ENCODE data around the gene LYSMD2. TPM values are rescaled to one million over a fixed set of nuclear protein-coding genes. Genes with fewer than 3 reads are reported as not detected.

Gene LYSMD2
- total and polyA plus RNA-seq, 7 donors: 4.3 to 16.8 (median 7.2) TPM

- peak overlapping the region; percentile 82 for H3K4me3 ChIP-seq
- WGBS, 3 donors: 4 to 9% (median 8%) methylated on average over 31 to 71 of the region's 71 CpGs
- H3K27ac ChIP-seq: peak overlapping the region; percentile 53
- no peaks in the 10 kb centered on the region for H3K9me3 ChIP-seq
- ATAC-seq (peak; percentile 42 to 69 (median 58)), DNase-seq (peak; percentile 29 to 56)
- TF ChIP-seq, protein P1, sequence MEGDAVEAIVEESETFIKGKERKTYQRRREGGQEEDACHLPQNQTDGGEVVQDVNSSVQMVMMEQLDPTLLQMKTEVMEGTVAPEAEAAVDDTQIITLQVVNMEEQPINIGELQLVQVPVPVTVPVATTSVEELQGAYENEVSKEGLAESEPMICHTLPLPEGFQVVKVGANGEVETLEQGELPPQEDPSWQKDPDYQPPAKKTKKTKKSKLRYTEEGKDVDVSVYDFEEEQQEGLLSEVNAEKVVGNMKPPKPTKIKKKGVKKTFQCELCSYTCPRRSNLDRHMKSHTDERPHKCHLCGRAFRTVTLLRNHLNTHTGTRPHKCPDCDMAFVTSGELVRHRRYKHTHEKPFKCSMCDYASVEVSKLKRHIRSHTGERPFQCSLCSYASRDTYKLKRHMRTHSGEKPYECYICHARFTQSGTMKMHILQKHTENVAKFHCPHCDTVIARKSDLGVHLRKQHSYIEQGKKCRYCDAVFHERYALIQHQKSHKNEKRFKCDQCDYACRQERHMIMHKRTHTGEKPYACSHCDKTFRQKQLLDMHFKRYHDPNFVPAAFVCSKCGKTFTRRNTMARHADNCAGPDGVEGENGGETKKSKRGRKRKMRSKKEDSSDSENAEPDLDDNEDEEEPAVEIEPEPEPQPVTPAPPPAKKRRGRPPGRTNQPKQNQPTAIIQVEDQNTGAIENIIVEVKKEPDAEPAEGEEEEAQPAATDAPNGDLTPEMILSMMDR (IDR thresholded peaks at IDR 0.05): no peak
- no peaks in the 10 kb centered on the region for H3K36me3 ChIP-seq (ENCODE audit: insufficient read depth in 1 of 2, low read depth in 1 of 2)
- H3K27me3 ChIP-seq (ENCODE audit: insufficient read depth in 3 of 3, low read length in 2 of 3): no peaks in the 10 kb centered on the region
- intact Hi-C loops (cut with DNase I): no loop called here
- peaks cover 12% of the 10 kb centered on the region for H3K4me1 ChIP-seq
Observed at GRCh38 chr15:51751697-51752683, 14.5 kb upstream of the LYSMD2 start.

- peak within 1 kb of the TSS; percentile 82 for H3K4me3 ChIP-seq
- ATAC-seq (peak; percentile 82 to 99 (median 90)), DNase-seq (peak; percentile 44 to 72)
- intact Hi-C loops (cut with DNase I): no loop called here
- peaks cover 12% of the 10 kb centered on the region for H3K4me1 ChIP-seq
- TF ChIP-seq, protein P1 (IDR thresholded peaks at IDR 0.05): no peak
- no peaks in the 10 kb centered on the region for H3K9me3 ChIP-seq
- H3K27ac ChIP-seq: peak within 1 kb of the TSS; percentile 53
- no peaks in the 10 kb centered on the region for H3K36me3 ChIP-seq (ENCODE audit: insufficient read depth in 1 of 2, low read depth in 1 of 2)
- H3K27me3 ChIP-seq (ENCODE audit: insufficient read depth in 3 of 3, low read length in 2 of 3): no peaks in the 10 kb centered on the region
- 7 to 10% (median 9%) methylated on average over 40 to 65 of the region's 65 CpGs for WGBS, 3 donors
Observed at GRCh38 chr15:51750792-51751696, 13.6 kb upstream of the LYSMD2 start, which contains the start of gene TMOD2. TMOD2 (plus strand) TSS chr15:51751597; CDS start chr15:51766442, 14,845 bp downstream.

DNA sequence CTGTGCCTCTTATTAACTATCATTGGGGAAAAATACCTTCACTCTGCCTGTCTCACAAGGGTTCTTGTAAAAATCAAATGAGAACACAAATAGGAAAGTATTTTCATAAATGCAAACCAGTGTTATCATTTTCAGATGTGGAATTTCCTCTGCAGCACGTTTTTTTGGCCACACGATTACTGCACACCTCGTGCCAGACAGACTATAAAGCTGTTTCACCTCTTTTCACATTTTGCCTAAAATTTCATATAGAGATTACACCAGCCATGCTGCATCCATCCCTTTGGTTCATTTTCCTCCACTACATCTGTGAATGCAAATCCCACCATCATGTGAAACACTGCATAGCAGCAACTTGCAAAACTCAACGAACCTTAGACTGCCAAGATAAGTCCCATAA is 12.7 kb upstream of the LYSMD2 start:
- Histone ChIP-seq H3K27me3 (ENCODE audit: insufficient read depth in 3 of 3, low read length in 2 of 3) (no peaks in the 10 kb centered on the region), H3K27ac (no peak overlapping the region), H3K9me3 (no peaks in the 10 kb centered on the region), H3K36me3 (ENCODE audit: insufficient read depth in 1 of 2, low read depth in 1 of 2) (no peaks in the 10 kb centered on the region), H3K4me1 (peaks cover 12% of the 10 kb centered on the region), H3K4me3 (no peak overlapping the region)
- DNase-seq (no peak), ATAC-seq (no peak)
- intact Hi-C loops (cut with DNase I): no loop called here
- TF ChIP-seq, protein P1 (IDR thresholded peaks at IDR 0.05): no peak
- whole genome bisulfite sequencing, 3 donors: 71 to 79% (median 75%) methylated on average over 4 of the region's 4 CpGs

- whole genome bisulfite sequencing, 3 donors: 68 to 77% (median 73%) methylated on average over 5 of the region's 5 CpGs
- peaks cover 12% of the 10 kb centered on the region for H3K4me1 ChIP-seq
- TF ChIP-seq, protein P1 (IDR thresholded peaks at IDR 0.05): no peak
- H3K27ac ChIP-seq: no peak overlapping the region
- no peaks in the 10 kb centered on the region for H3K27me3 ChIP-seq (ENCODE audit: insufficient read depth in 3 of 3, low read length in 2 of 3)
- DNase-seq (no peak), ATAC-seq (no peak)
- no peaks in the 10 kb centered on the region for H3K36me3 ChIP-seq (ENCODE audit: insufficient read depth in 1 of 2, low read depth in 1 of 2)
- intact Hi-C loops (cut with DNase I): no loop called here
- H3K4me3 ChIP-seq: no peak overlapping the region
- H3K9me3 ChIP-seq: no peaks in the 10 kb centered on the region
Observed at GRCh38 chr15:51749307-51749706, 11.9 kb upstream of the LYSMD2 start.
